CD4-positive, alpha-beta T cell (primary cell): ENCODE measurements around the gene SGF29. TPM values are rescaled to one million over a fixed set of nuclear protein-coding genes. Genes with fewer than 3 reads are reported as not detected.
"Not testable (repeated sequence)": the region's sequence is repeated elsewhere in the genome, so short reads cannot be mapped to it uniquely, and the experiment has no call there.

Experiments used
- ATAC-seq: fragments of 200-7000 bp; cut with Tn5 transposase; one replicate; pipeline ENCODE4 v1.10.0; 2022; ENCODE audit warnings: mild to moderate bottlenecking; ENCODE audit not compliant: poor library complexity
- CTCF ChIA-PET: fragments of 350-600 bp; sonication (Branson Sonifier 250); formaldehyde crosslinking; loops from one replicate; lab custom pipeline; 2021; ENCODE audit warnings: antibody characterized with exemption, inconsistent platforms; lab: Charles Lee
- POLR2A ChIA-PET: fragments of 350-600 bp; sonication (Branson Sonifier 250); formaldehyde crosslinking; loops from one replicate; lab custom pipeline; 2021; ENCODE audit warnings: antibody characterized with exemption, inconsistent platforms; lab: Charles Lee
- DNase-seq, 14 experiments: peaks; one replicate each; pipeline ENCODE4 v3.0.0-alpha.2; 2013 to 2020; ENCODE audit warnings: mixed read lengths in 2 of 14
- H3K27ac ChIP-seq, 2 donors: one replicate each; pipeline versions ENCODE4 v1.5.1 to v1.7.0; 2013; ENCODE audit warnings: low read length in 2 of 2, low read depth in 1 of 2, mild to moderate bottlenecking in 1 of 2
- H3K27me3 ChIP-seq, 2 experiments: 1 replicate in 1 of 2; 2 replicates in 1 of 2; pipeline versions ENCODE4 v1.6.1 to v1.7.0; 2013; ENCODE audit warnings: low read length in 2 of 2, control low read depth in 1 of 2, mild to moderate bottlenecking in 1 of 2, moderate library complexity in 1 of 2; ENCODE audit not compliant: insufficient read depth in 2 of 2, control insufficient read depth in 1 of 2
- H3K36me3 ChIP-seq: one replicate; pipeline ENCODE4 v1.6.1; 2013; ENCODE audit warnings: low read length, control low read depth; ENCODE audit not compliant: insufficient read depth
- H3K4me1 ChIP-seq: one replicate; pipeline ENCODE4 v1.6.1; 2013; ENCODE audit warnings: low read length, control low read depth; ENCODE audit not compliant: insufficient read depth
- H3K4me3 ChIP-seq: one replicate; pipeline ENCODE4 v1.5.1; 2013; ENCODE audit warnings: mild to moderate bottlenecking, low read length, moderate library complexity
- H3K9me3 ChIP-seq, 2 experiments: 1 replicate in 1 of 2; 2 replicates in 1 of 2; pipeline versions ENCODE4 v1.6.1 to v1.7.0; 2013; ENCODE audit warnings: low read length in 2 of 2, mild to moderate bottlenecking in 2 of 2, control low read depth in 1 of 2, moderate library complexity in 1 of 2; ENCODE audit not compliant: control insufficient read depth in 1 of 2, insufficient read depth in 1 of 2
- H3K27ac Mint-ChIP-seq: one replicate; pipeline ENCODE4 v1.8.0; 2020; ENCODE audit warnings: mixed read lengths
- H3K27me3 Mint-ChIP-seq: one replicate; pipeline ENCODE4 v1.8.0; 2021; ENCODE audit warnings: mixed read lengths
- H3K36me3 Mint-ChIP-seq: one replicate; pipeline ENCODE4 v1.8.0; 2021; ENCODE audit warnings: low read depth, mixed read lengths
- H3K4me1 Mint-ChIP-seq: one replicate; pipeline ENCODE4 v1.8.0; 2021; ENCODE audit warnings: low read depth, mixed read lengths
- H3K4me3 Mint-ChIP-seq: one replicate; pipeline ENCODE4 v1.8.0; 2020; ENCODE audit warnings: mild to moderate bottlenecking, mixed read lengths
- H3K9me3 Mint-ChIP-seq: one replicate; pipeline ENCODE4 v1.8.0; 2020; ENCODE audit warnings: mixed read lengths
- CTCF ChIP-seq: fragments of 200-600 bp; IDR thresholded peaks from one replicate; pipeline ENCODE4 v1.8.0; 2022; ENCODE audit warnings: antibody characterized with exemption, mild to moderate bottlenecking
- intact Hi-C, 2 experiments: fragments of 100-400 bp; cut with DNase I in 1 of 2; cut with micrococcal nuclease in 1 of 2; formaldehyde crosslinking; loops; one replicate each; pipeline versions ENCODE4 v1.15.1 to v1.9.0; 2023 to 2025; cut with DNase I, micrococcal nuclease
- total RNA-seq, 174 experiments: library from RNA in 2 of 174; stranded (reverse) in 2 of 174; gene quantifications; one replicate each; pipeline ENCODE4 v1.2.3 and lab custom pipeline; 2021 to 2026

Gene SGF29
- total RNA-seq, 2 experiments from 2014 or later: 38.9 to 40.3 TPM

GRCh38 chr16:28609631-28610594 is 56.2 kb downstream of the SGF29 start, which contains the start of gene SULT1A1:
TSS of gene SULT1A1 (minus strand) at chr16:28610044. CDS start at chr16:28608855, 1,189 bp downstream.
- intact Hi-C loops: loop anchor here in 1 of 2 experiments (10.0 kb wide), 1 partner anchor 55 kb away; the partner anchor contains the start of gene SGF29
- Mint-ChIP-seq H3K4me1 (peaks cover 15% of the 10 kb centered on the region), H3K36me3 (no peaks in the 10 kb centered on the region), H3K4me3 (no peak within 1 kb of the TSS), H3K9me3 (no peaks in the 10 kb centered on the region), H3K27me3 (no peaks in the 10 kb centered on the region), H3K27ac (peak within 1 kb of the TSS; percentile 17)
- TF ChIP-seq CTCF: no peak
- ChIA-PET POLR2A (interaction anchor here (0.6 to 1.4 kb wide), 3 partner anchors 14 to 118 kb away, joined by 3 to 5 read pairs (median 4); partner anchors contain the start of gene CLN3), CTCF (interaction anchor here (0.6 kb wide), 1 partner anchor 452 kb away, joined by 3 read pairs; no protein-coding TSS in a partner anchor)
- Histone ChIP-seq H3K27me3 (no peaks in the 10 kb centered on the region), H3K9me3 (no peaks in the 10 kb centered on the region), H3K4me1 (peaks cover 6% of the 10 kb centered on the region), H3K4me3 (no peak within 1 kb of the TSS), H3K36me3 (no peaks in the 10 kb centered on the region), H3K27ac (no peak within 1 kb of the TSS)
- ATAC-seq (no peak), DNase-seq (peak in 3 of 14 experiments; percentile 8 to 17 (median 8))

- TF ChIP-seq CTCF: no peak
- H3K9me3 Mint-ChIP-seq: no peaks in the 10 kb centered on the region
- Histone ChIP-seq H3K4me3 (no peak overlapping the region), H3K36me3 (no peaks in the 10 kb centered on the region), H3K9me3 (no peaks in the 10 kb centered on the region), H3K4me1 (peaks cover 6% of the 10 kb centered on the region), H3K27ac (no peak overlapping the region), H3K27me3 (no peaks in the 10 kb centered on the region)
- H3K27me3 Mint-ChIP-seq: no peaks in the 10 kb centered on the region
- peaks cover 15% of the 10 kb centered on the region for H3K4me1 Mint-ChIP-seq
- intact Hi-C loops: loop anchor here in 1 of 2 experiments (10.0 kb wide), 1 partner anchor 56 kb away; the partner anchor contains the start of gene SGF29
- H3K36me3 Mint-ChIP-seq: no peaks in the 10 kb centered on the region
- H3K27ac Mint-ChIP-seq: no peak overlapping the region
- ATAC-seq (no peak), DNase-seq (no peak)
- ChIA-PET CTCF (interaction anchor here (0.6 kb wide), 1 partner anchor 453 kb away, joined by 3 read pairs; no protein-coding TSS in a partner anchor), POLR2A (interaction anchor here (1.4 kb wide), 1 partner anchor 13 kb away, joined by 5 read pairs; no protein-coding TSS in a partner anchor)
- H3K4me3 Mint-ChIP-seq: no peak overlapping the region
Measured at GRCh38 chr16:28610595-28611191, 57.0 kb downstream of the SGF29 start.

- H3K27me3 ChIP-seq, CTCF ChIA-PET, H3K36me3 ChIP-seq, H3K4me3 ChIP-seq, H3K27ac ChIP-seq, H3K9me3 ChIP-seq, H3K36me3 Mint-ChIP-seq, H3K4me1 ChIP-seq, H3K4me3 Mint-ChIP-seq, H3K9me3 Mint-ChIP-seq, H3K27ac Mint-ChIP-seq, POLR2A ChIA-PET, H3K27me3 Mint-ChIP-seq, DNase-seq: not testable (repeated sequence)
- H3K4me1 Mint-ChIP-seq: peaks cover 15% of the 10 kb centered on the region
- intact Hi-C loops: loop anchor here in 1 of 2 experiments (10.0 kb wide), 1 partner anchor 58 kb away; the partner anchor contains the start of gene SGF29
- ATAC-seq: peak; percentile 96
Measured at GRCh38 chr16:28612359-28613280, 58.9 kb downstream of the SGF29 start.

- intact Hi-C loops: loop anchor here in 1 of 2 experiments (10.0 kb wide), 1 partner anchor 59 kb away; the partner anchor contains the start of gene SGF29
- H3K4me3 ChIP-seq, H3K4me3 Mint-ChIP-seq, H3K27ac ChIP-seq, H3K9me3 ChIP-seq, H3K27me3 ChIP-seq, POLR2A ChIA-PET, H3K36me3 Mint-ChIP-seq, H3K9me3 Mint-ChIP-seq, H3K27ac Mint-ChIP-seq, H3K4me1 ChIP-seq, H3K36me3 ChIP-seq, CTCF ChIA-PET, H3K27me3 Mint-ChIP-seq, ATAC-seq, DNase-seq: not testable (repeated sequence)
- H3K4me1 Mint-ChIP-seq: peaks cover 15% of the 10 kb centered on the region
Measured at GRCh38 chr16:28613912-28614311, 60.2 kb downstream of the SGF29 start.

- intact Hi-C loops: loop anchor here in 1 of 2 experiments (10.0 kb wide), 1 partner anchor 60 kb away; the partner anchor contains the start of gene SGF29
- H3K27ac Mint-ChIP-seq, H3K36me3 ChIP-seq, H3K27me3 Mint-ChIP-seq, H3K4me3 Mint-ChIP-seq, H3K4me1 ChIP-seq, H3K9me3 Mint-ChIP-seq, H3K9me3 ChIP-seq, CTCF ChIA-PET, DNase-seq, POLR2A ChIA-PET, ATAC-seq, H3K27ac ChIP-seq, H3K4me3 ChIP-seq, H3K36me3 Mint-ChIP-seq, H3K27me3 ChIP-seq: not testable (repeated sequence)
- peaks cover 14% of the 10 kb centered on the region for H3K4me1 Mint-ChIP-seq
Measured at GRCh38 chr16:28614561-28614960, 60.8 kb downstream of the SGF29 start.
